Stomach smooth muscle (tissue), 2 donors: Measurements from ENCODE around the gene HEATR9.

Experiments
- H3K27ac ChIP-seq: one replicate; pipeline ENCODE4 v1.7.0; 2013; ENCODE audit warnings: mild to moderate bottlenecking, low read length, inconsistent platforms
- H3K27me3 ChIP-seq, 2 donors: one replicate each; pipeline ENCODE4 v1.7.0; 2013; ENCODE audit warnings: low read length in 2 of 2; ENCODE audit not compliant: insufficient read depth in 2 of 2, control insufficient read depth in 1 of 2
- H3K36me3 ChIP-seq, 2 donors: one replicate each; pipeline ENCODE4 v1.7.0; 2013; ENCODE audit warnings: low read length in 2 of 2; ENCODE audit not compliant: control insufficient read depth in 2 of 2, insufficient read depth in 2 of 2
- H3K4me1 ChIP-seq: one replicate; pipeline ENCODE4 v1.7.0; 2013; ENCODE audit warnings: low read length; ENCODE audit not compliant: control insufficient read depth, insufficient read depth
- H3K4me3 ChIP-seq, 2 donors: one replicate each; pipeline ENCODE4 v1.7.0; 2013; ENCODE audit warnings: low read length in 2 of 2
- H3K9ac ChIP-seq, 2 donors: one replicate each; pipeline ENCODE4 v1.7.0; 2013; ENCODE audit warnings: low read length in 2 of 2, mild to moderate bottlenecking in 1 of 2
- H3K9me3 ChIP-seq, 2 donors: one replicate each; pipeline ENCODE4 v1.7.0; 2013; ENCODE audit warnings: low read length in 2 of 2; ENCODE audit not compliant: control insufficient read depth in 2 of 2
- donor health status: healthy.
- donor health status: Pancreatic carcinoma.

Gene HEATR9

GRCh38 chr17:35807371-35808144 lies 61.1 kb downstream of the HEATR9 start:
- Histone ChIP-seq H3K36me3 (no peaks in the 10 kb centered on the region), H3K27me3 (no peaks in the 10 kb centered on the region), H3K4me1 (peaks cover 31% of the 10 kb centered on the region), H3K9me3 (no peaks in the 10 kb centered on the region), H3K9ac (no peak overlapping the region), H3K4me3 (no peak overlapping the region), H3K27ac (no peak overlapping the region)
